HG02973 (cell line): ENCODE data around the gene KCNN4.
"Not testable (repeated sequence)": the region's sequence is repeated elsewhere in the genome, so short reads cannot be mapped to it uniquely, and the experiment has no call there.

ENCODE experiments used
- ATAC-seq: cut with Tn5 transposase; IDR thresholded peaks from one replicate; pipeline ENCODE4 v1.9.1; 2021; ENCODE audit warnings: moderate library complexity; ENCODE audit not compliant: unreplicated experiment

KCNN4 gene

DNA sequence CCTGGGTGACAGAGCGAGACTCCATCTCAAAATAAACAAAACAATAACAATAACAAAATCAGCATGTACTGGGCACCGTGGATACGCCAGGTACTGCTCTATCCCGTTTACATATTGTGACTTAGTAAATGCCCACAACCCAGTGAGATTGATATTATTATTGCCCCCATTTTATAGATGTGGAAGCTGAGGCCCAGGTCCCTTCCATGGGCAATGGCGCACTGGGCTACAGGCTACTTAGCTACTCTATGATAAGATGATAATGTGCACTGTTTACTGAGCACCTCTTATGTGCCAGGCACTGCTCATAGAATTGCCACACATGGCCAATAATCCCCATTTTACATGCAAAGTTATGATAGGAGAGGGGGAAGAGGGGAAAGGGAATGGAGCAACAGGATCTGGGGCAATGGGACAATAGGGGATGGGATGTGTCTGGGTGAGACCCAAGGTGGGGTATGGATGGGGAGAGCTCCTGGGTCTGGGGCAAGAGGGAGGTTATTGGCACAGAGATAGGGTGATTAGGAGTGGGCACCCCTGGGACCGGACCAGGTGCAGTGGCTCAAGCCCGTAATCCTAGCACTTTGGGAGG lies 5.4 kb downstream of the KCNN4 start:
- ATAC-seq = no peak

GRCh38 chr19:43774940-43775258 lies 5.9 kb downstream of the KCNN4 start:
- ATAC-seq = not testable (repeated sequence)

DNA sequence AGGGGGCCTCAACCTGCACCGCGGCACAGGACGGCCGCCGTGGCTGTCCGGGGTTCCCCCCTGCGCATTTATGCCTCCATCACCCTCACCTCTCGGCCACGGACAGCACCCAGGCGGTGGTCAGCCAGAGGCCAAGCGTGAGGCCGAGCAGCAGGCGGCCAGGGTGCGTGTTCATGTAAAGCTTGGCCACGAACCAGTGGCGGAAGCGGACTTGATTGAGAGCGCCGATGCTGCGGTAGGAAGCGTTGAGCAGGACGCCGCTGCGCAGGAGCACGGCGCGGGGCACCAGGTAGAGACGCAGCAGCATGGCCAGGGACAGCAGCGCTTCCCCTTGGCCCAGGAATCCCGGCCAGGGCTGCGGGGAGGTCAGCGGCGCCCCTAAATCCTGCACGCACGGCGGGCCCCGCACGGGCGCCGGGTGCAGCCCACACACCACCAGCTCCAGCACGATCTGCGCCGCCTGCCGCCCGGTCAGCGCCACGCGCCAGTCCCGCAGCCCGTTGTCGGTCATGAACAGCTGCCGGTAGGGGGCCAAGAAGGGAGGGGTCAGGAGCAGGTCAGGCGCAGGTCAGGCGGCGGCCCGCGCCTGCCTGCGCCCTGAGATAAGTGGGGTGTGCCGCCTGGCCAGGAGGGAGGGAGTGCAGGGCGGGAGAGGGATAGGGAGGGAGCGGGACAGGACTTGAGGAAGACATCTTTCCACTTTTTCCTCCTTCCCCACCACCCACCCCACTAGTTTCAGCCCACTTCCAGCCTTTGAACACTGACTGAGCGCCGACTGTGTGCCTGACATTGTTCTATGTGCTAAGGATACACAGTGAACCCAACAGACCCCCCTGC lies 6.5 kb downstream of the KCNN4 start:
- ATAC-seq = no peak

DNA sequence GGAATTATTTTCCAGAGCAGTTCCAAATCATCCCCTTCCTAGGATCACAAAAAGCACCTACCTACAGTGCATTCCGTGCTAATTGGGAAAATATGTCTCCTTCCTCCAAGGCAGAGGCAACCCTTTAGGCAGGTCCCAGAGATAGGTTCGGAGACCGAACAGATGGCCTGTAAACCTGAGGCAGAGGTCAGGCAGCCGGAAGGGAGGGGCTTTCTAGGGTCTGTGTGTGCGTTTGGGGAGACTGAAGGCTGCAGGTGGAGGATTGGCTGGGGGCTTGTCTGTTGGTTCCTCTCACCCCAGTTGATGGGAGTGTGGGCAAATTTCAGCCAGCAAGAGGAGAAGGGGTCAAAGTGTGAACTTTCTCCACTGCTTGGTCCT lies 7.1 kb downstream of the KCNN4 start:
- ATAC-seq = no peak

DNA sequence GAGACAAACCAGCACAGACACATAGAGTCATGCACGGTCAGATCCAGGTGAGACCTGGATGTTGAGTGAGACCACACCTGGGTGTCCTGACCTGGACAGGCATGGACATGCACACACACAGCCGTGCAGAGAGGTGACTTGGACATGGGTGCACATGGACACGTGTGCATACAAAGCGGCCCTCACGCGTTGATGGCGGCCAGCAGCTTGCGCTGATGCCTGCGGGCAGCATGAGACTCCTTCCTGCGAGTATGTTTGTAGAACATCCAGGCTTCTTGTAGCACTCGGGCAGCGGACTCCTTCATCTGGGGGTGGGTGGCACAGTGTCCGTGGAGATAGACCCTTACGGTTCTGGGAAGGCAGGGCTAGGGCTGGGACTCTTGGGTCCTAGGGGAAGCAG lies 11.5 kb downstream of the KCNN4 start:
- no peak for ATAC-seq

DNA sequence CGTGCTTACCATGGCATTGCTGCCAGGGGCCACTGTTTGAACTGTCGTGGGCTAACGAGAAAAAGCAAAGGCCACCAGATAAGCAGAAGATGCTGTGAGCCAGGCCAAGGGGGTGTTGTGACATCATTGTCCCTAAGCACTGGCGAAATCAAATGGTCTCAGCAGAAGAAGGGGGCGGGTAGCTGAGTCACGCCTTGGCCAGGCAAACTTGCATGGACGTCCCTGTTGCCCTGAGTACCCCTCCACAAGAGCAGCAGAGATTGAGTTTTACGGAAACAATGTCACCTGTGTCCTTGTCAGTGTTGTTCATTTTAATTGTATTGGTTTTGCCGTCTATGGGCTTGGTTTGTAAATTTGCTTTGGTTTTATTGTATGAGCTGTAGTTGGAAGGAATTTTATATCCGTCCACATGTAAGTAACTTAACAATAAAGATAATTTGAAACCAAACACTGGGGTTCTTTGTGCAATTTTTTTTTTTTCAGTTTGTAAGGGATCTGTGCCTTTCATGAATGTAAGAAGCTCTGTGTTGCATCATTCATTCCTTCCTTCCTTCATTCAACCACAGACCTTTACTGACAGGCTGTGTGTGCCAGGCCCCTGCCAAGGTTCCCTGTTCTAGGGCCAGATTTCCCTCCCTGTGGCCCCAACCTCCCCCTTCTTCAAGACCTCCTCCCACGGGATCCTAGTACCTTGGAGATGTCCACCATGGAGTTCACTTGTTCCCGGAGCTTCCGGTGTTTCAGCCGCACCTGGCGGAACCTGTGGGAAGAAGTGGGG lies 12.3 kb downstream of the KCNN4 start:
- ATAC-seq = no peak

GRCh38 chr19:43767818-43768217 lies 13.0 kb downstream of the KCNN4 start:
- ATAC-seq = no peak

DNA sequence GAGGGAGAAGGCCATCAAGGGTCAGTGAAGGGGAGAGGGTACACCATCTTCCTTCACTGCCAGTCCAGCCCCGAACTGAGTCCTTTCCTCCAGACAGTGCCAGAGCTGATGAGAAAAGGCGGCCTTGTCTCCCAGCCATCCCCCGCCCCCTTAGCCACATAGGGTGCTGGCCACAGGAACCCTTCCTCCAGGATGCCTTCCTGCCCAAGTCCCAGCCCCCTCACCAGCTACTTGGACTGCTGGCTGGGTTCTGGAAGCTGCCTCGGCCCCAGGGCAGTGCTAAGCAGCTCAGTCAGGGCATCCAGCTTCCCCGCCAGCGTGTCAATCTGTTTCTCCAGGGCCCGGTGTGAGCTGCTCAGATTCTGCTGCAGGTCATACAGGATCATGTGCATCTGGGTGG lies 13.5 kb downstream of the KCNN4 start:
- no peak for ATAC-seq

- no peak for ATAC-seq
These were observed 14.1 kb downstream of the KCNN4 start for GRCh38 chr19:43766755-43767043.

- ATAC-seq = peak; percentile 55
These were observed 15.5 kb downstream of the KCNN4 start for GRCh38 chr19:43765109-43765876.

DNA sequence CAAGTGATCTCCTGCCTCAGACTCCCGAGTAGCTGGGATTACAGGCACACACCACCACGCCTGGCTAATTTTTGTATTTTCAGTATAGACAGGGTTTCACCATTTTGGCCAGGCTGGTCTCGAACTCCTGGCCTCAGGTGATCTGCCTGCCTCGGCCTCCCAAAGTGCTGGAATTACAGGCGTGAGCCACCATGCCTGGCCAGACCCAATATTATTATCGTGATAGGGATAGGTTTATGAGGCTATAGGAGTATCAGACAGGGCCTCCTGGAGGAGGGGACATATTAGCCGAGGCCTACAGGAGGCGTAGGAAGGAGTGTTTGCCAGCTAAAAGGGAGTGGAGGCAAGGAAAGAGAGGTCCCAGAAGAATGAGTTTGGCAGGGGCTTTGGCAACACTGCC lies 16.1 kb downstream of the KCNN4 start:
- not testable (repeated sequence) for ATAC-seq

- no peak for ATAC-seq
These were observed 17.3 kb downstream of the KCNN4 start for GRCh38 chr19:43763473-43763939.

DNA sequence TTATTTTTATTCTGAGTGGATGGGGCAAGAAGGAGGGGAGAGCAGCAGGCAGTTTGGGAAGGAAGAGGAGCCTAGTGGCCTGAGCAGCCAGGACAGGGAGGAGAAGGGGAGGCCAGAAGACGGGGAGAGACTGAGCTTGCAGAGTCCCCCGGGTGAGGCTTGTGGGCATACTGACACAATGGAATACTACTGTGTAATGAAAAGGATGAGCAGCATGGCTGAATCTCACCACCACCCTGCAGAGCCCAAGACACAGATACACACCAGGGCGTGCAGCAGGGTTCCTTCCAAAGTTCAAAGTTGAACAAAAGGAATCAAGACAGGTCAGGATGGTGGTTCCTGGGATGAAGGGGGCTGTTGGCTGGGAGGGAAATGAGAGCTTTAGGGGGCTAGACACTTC lies 18.0 kb downstream of the KCNN4 start:
- no peak for ATAC-seq

- no peak for ATAC-seq
These were observed 19.8 kb downstream of the KCNN4 start for GRCh38 chr19:43760941-43761340.

DNA sequence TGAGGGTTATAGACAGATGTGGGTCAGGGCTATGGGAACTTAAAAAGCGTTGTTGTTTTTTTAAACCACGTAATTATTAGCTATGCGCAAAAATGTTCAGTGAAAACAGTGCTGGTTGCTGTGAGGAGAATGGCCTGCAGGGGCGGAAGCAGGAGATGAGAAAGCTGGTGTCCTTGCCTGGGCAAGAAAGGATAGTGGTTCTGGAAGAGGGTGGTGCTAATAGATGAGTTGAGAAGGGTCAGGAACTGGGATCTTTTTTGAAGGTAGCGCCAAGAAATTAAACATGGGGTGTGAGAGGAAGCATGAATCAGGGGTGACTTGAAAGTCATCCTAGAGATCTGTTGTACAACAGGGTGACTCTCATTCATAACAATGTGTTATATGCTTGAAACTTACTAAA lies 21.3 kb downstream of the KCNN4 start:
- ATAC-seq = no peak

- no peak for ATAC-seq
These were observed 25.4 kb downstream of the KCNN4 start for GRCh38 chr19:43755256-43755801.

DNA sequence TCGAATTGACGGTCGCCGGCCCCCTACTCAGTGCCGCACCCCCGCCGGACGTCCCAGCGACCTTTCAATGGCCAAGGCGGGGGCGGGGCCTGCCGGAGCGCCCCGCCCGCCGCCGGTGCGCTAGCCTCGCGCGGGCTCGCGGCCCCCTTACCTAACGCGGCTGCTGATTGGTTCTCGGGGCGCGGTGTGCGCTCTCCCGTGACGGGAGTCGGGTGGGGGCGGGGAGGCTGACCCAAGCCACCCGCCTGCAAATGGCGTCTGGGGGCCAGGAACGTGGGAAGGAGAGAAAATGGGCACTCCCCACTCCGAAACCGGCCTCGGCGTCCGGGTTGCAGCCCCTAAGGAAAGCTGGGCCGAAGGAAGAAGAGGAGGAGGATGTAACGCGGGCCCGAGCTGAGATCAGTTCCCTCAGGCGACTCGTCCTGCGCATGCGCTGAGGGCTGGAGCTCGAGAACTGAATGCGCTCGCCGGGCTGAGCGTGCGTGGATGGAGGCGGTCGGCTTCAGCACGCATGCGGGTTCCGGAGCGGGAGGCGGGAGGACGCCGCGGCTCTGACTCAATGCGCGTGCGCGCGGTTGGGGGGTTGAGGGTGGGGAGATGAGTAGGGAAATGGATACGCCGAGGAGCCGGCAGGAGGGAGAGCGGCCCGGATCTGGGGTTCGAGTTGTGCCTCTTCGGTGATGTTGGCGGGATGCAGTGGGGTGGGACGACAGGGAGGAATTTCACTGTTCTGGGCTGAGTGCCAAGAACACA lies 26.1 kb downstream of the KCNN4 start, which contains the start of gene SMG9:
SMG9 (minus strand) TSS at position 460 of the 753 bp plus-strand sequence. CDS start 4,221 bp downstream, outside the sequence.
- ATAC-seq = peak; percentile 50

DNA sequence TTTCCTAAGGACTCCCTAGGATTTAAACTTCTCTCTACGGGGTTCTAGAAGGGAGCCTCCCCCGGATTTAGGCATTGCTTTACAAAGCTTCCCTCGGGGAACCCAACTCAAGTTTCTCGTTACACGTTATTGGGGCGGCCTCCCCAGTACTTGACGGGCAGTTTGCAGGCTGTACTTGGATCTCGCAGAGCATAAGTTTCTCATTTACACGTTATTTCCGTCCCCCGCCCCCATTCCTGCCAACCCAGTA lies 26.6 kb downstream of the KCNN4 start:
- no peak for ATAC-seq

GRCh38 chr19:43752287-43752875 lies 28.4 kb downstream of the KCNN4 start:
- no peak for ATAC-seq
